SKM-1 treated with dmso at 0.1 percent for 144 hours (cell line): ENCODE results near the gene OLFM2.
A peak's percentile ranks its signal among the peaks of the same experiment; 100 is the strongest.
"Not testable (repeated sequence)": the region's sequence is repeated elsewhere in the genome, so short reads cannot be mapped to it uniquely, and the experiment has no call there.

Source experiments
- DNase-seq: peaks from one replicate; lab custom pipeline; 2025; ENCODE audit not compliant: unreplicated experiment; lab: John Stamatoyannopoulos, UW

OLFM2 gene

GRCh38 chr19:9865732-9866501 lies 70.4 kb downstream of the OLFM2 start:
- no peak for DNase-seq

- DNase-seq = no peak
Measured at GRCh38 chr19:9863759-9864158, 72.6 kb downstream of the OLFM2 start.

- DNase-seq = no peak
Measured at GRCh38 chr19:9862938-9863337, 73.4 kb downstream of the OLFM2 start.

- DNase-seq = no peak
Measured at GRCh38 chr19:9861503-9861902, 74.8 kb downstream of the OLFM2 start.

GRCh38 chr19:9860407-9860806 lies 75.9 kb downstream of the OLFM2 start:
- no peak for DNase-seq

- no peak for DNase-seq
Measured at GRCh38 chr19:9858766-9859165, 77.5 kb downstream of the OLFM2 start.

GRCh38 chr19:9857920-9858746 lies 78.2 kb downstream of the OLFM2 start:
- peak; percentile 69 for DNase-seq

- DNase-seq = no peak
Measured at GRCh38 chr19:9857076-9857721, 79.1 kb downstream of the OLFM2 start.

GRCh38 chr19:9856609-9857008 lies 79.7 kb downstream of the OLFM2 start:
- no peak for DNase-seq

- no peak for DNase-seq
Measured at GRCh38 chr19:9854282-9854846, 82.0 kb downstream of the OLFM2 start.

GRCh38 chr19:9850235-9850959 lies 85.9 kb downstream of the OLFM2 start:
- DNase-seq = no peak

GRCh38 chr19:9849791-9850190 lies 86.5 kb downstream of the OLFM2 start:
- no peak for DNase-seq

GRCh38 chr19:9848762-9849161 lies 87.6 kb downstream of the OLFM2 start:
- no peak for DNase-seq

GRCh38 chr19:9848060-9848459 lies 88.3 kb downstream of the OLFM2 start:
- no peak for DNase-seq

GRCh38 chr19:9847087-9847671 lies 89.1 kb downstream of the OLFM2 start:
- DNase-seq = peak; percentile 17

- DNase-seq = not testable (repeated sequence)
Measured at GRCh38 chr19:9843626-9844273, 92.6 kb downstream of the OLFM2 start.

GRCh38 chr19:9842834-9843625 lies 93.3 kb downstream of the OLFM2 start:
- no peak for DNase-seq

GRCh38 chr19:9839415-9839814 lies 96.9 kb downstream of the OLFM2 start:
- no peak for DNase-seq

GRCh38 chr19:9838324-9838723 lies 98.0 kb downstream of the OLFM2 start:
- no peak for DNase-seq
